ENCODE measurements around the gene RHNO1. TPM values are rescaled to one million over a fixed set of nuclear protein-coding genes. Genes with fewer than 3 reads are reported as not detected.

Gene RHNO1
- total RNA-seq, 2 donors from 2014 or later = 18.9 to 32.9 TPM

- DNase-seq = no peak
- H3K27me3 Mint-ChIP-seq = no peaks in the 10 kb centered on the region
- ATAC-seq = no peak
- peaks cover 13% of the 10 kb centered on the region for H3K4me1 Mint-ChIP-seq
- peaks cover 3% of the 10 kb centered on the region for H3K36me3 Mint-ChIP-seq (ENCODE audit: low read depth)
- no peak overlapping the region for H3K4me3 Mint-ChIP-seq
- no peak overlapping the region for H3K27ac Mint-ChIP-seq
- no peaks in the 10 kb centered on the region for H3K9me3 ChIP-seq (ENCODE audit: control insufficient read depth, low read length, poor library complexity, severe bottlenecking)
Observed at GRCh38 chr12:2895051-2895451, 18.0 kb downstream of the RHNO1 start.

- Mint-ChIP-seq H3K4me3 (no peak overlapping the region), H3K27me3 (no peaks in the 10 kb centered on the region), H3K4me1 (peaks cover 10% of the 10 kb centered on the region), H3K36me3 (ENCODE audit: low read depth) (peaks cover 3% of the 10 kb centered on the region), H3K27ac (no peak overlapping the region)
- no peaks in the 10 kb centered on the region for H3K9me3 ChIP-seq (ENCODE audit: control insufficient read depth, low read length, poor library complexity, severe bottlenecking)
- ATAC-seq (no peak), DNase-seq (no peak)
Observed at GRCh38 chr12:2895511-2895910, 18.5 kb downstream of the RHNO1 start.

- DNase-seq (no peak), ATAC-seq (no peak)
- Mint-ChIP-seq H3K36me3 (ENCODE audit: low read depth) (no peaks in the 10 kb centered on the region), H3K27ac (no peak overlapping the region), H3K4me1 (peaks cover 7% of the 10 kb centered on the region), H3K4me3 (no peak overlapping the region), H3K27me3 (no peaks in the 10 kb centered on the region)
- H3K9me3 ChIP-seq (ENCODE audit: control insufficient read depth, low read length, poor library complexity, severe bottlenecking) = no peaks in the 10 kb centered on the region
Observed at GRCh38 chr12:2897418-2897817, 20.4 kb downstream of the RHNO1 start.

GRCh38 chr12:2900642-2901041 is 23.6 kb downstream of the RHNO1 start:
- H3K4me3 Mint-ChIP-seq = no peak overlapping the region
- peaks cover 6% of the 10 kb centered on the region for H3K4me1 Mint-ChIP-seq
- H3K27ac Mint-ChIP-seq = peak overlapping the region; percentile 8

GRCh38 chr12:2902272-2902880 is 25.4 kb downstream of the RHNO1 start:
- H3K4me1 Mint-ChIP-seq = peaks cover 4% of the 10 kb centered on the region
- no peak overlapping the region for H3K4me3 Mint-ChIP-seq
- no peaks in the 10 kb centered on the region for H3K9me3 ChIP-seq (ENCODE audit: control insufficient read depth, low read length, poor library complexity, severe bottlenecking)
- H3K36me3 Mint-ChIP-seq (ENCODE audit: low read depth) = no peaks in the 10 kb centered on the region
- H3K27ac Mint-ChIP-seq = no peak overlapping the region
- no peaks in the 10 kb centered on the region for H3K27me3 Mint-ChIP-seq
- no peak for DNase-seq
- no peak for ATAC-seq

More at GRCh38 chr12:2900642-2901041, 23.6 kb downstream of the RHNO1 start:
- H3K36me3 Mint-ChIP-seq (ENCODE audit: low read depth) = no peaks in the 10 kb centered on the region
- no peak for ATAC-seq
- H3K27me3 Mint-ChIP-seq = no peaks in the 10 kb centered on the region
- H3K9me3 ChIP-seq (ENCODE audit: control insufficient read depth, low read length, poor library complexity, severe bottlenecking) = no peaks in the 10 kb centered on the region
- DNase-seq = no peak

- ATAC-seq (no peak), DNase-seq (no peak)
- Mint-ChIP-seq H3K36me3 (ENCODE audit: low read depth) (no peaks in the 10 kb centered on the region), H3K27ac (peak overlapping the region; percentile 34), H3K4me1 (peaks cover 2% of the 10 kb centered on the region), H3K27me3 (no peaks in the 10 kb centered on the region), H3K4me3 (no peak overlapping the region)
- no peaks in the 10 kb centered on the region for H3K9me3 ChIP-seq (ENCODE audit: control insufficient read depth, low read length, poor library complexity, severe bottlenecking)
Observed at GRCh38 chr12:2904260-2904659, 27.2 kb downstream of the RHNO1 start.

- H3K4me3 Mint-ChIP-seq = no peak overlapping the region
- H3K27ac Mint-ChIP-seq = no peak overlapping the region
- ATAC-seq = no peak
- H3K4me1 Mint-ChIP-seq = peaks cover 2% of the 10 kb centered on the region
- H3K27me3 Mint-ChIP-seq = no peaks in the 10 kb centered on the region
- H3K9me3 ChIP-seq (ENCODE audit: control insufficient read depth, low read length, poor library complexity, severe bottlenecking) = no peaks in the 10 kb centered on the region
- peaks cover 6% of the 10 kb centered on the region for H3K36me3 Mint-ChIP-seq (ENCODE audit: low read depth)
- DNase-seq = no peak
Observed at GRCh38 chr12:2912216-2912575, 35.2 kb downstream of the RHNO1 start.

- no peaks in the 10 kb centered on the region for H3K27me3 Mint-ChIP-seq
- ATAC-seq = no peak
- H3K36me3 Mint-ChIP-seq (ENCODE audit: low read depth) = peaks cover 10% of the 10 kb centered on the region
- H3K27ac Mint-ChIP-seq = no peak overlapping the region
- no peaks in the 10 kb centered on the region for H3K9me3 ChIP-seq (ENCODE audit: control insufficient read depth, low read length, poor library complexity, severe bottlenecking)
- DNase-seq = no peak
- peaks cover 3% of the 10 kb centered on the region for H3K4me1 Mint-ChIP-seq
- H3K4me3 Mint-ChIP-seq = no peak overlapping the region
Observed at GRCh38 chr12:2919249-2919648, 42.2 kb downstream of the RHNO1 start.

GRCh38 chr12:2922329-2922728 is 45.3 kb downstream of the RHNO1 start:
- H3K4me1 Mint-ChIP-seq = peaks cover 8% of the 10 kb centered on the region
- no peak overlapping the region for H3K27ac Mint-ChIP-seq
- peaks cover 12% of the 10 kb centered on the region for H3K36me3 Mint-ChIP-seq (ENCODE audit: low read depth)
- no peak overlapping the region for H3K4me3 Mint-ChIP-seq
- no peaks in the 10 kb centered on the region for H3K27me3 Mint-ChIP-seq
- no peak for DNase-seq
- ATAC-seq = no peak
- no peaks in the 10 kb centered on the region for H3K9me3 ChIP-seq (ENCODE audit: control insufficient read depth, low read length, poor library complexity, severe bottlenecking)

- ATAC-seq (no peak), DNase-seq (no peak)
- no peaks in the 10 kb centered on the region for H3K9me3 ChIP-seq (ENCODE audit: control insufficient read depth, low read length, poor library complexity, severe bottlenecking)
- Mint-ChIP-seq H3K27me3 (no peaks in the 10 kb centered on the region), H3K4me1 (peaks cover 8% of the 10 kb centered on the region), H3K27ac (no peak overlapping the region), H3K36me3 (ENCODE audit: low read depth) (peaks cover 14% of the 10 kb centered on the region), H3K4me3 (no peak overlapping the region)
Observed at GRCh38 chr12:2923057-2923456, 46.0 kb downstream of the RHNO1 start.

- Mint-ChIP-seq H3K27me3 (no peaks in the 10 kb centered on the region), H3K4me3 (no peak overlapping the region), H3K27ac (no peak overlapping the region), H3K36me3 (ENCODE audit: low read depth) (peaks cover 14% of the 10 kb centered on the region), H3K4me1 (peaks cover 8% of the 10 kb centered on the region)
- DNase-seq (no peak), ATAC-seq (no peak)
- no peaks in the 10 kb centered on the region for H3K9me3 ChIP-seq (ENCODE audit: control insufficient read depth, low read length, poor library complexity, severe bottlenecking)
Observed at GRCh38 chr12:2924019-2924418, 47.0 kb downstream of the RHNO1 start.

- H3K4me1 Mint-ChIP-seq = peaks cover 5% of the 10 kb centered on the region
Observed at GRCh38 chr12:2925322-2925995, 48.4 kb downstream of the RHNO1 start.

GRCh38 chr12:2930865-2931264 is 53.8 kb downstream of the RHNO1 start:
- H3K9me3 ChIP-seq (ENCODE audit: control insufficient read depth, low read length, poor library complexity, severe bottlenecking) = no peaks in the 10 kb centered on the region
- H3K36me3 Mint-ChIP-seq (ENCODE audit: low read depth) = peaks cover 8% of the 10 kb centered on the region
- peak overlapping the region; percentile 19 for H3K27ac Mint-ChIP-seq
- DNase-seq (no peak), ATAC-seq (no peak)
- no peak overlapping the region for H3K4me3 Mint-ChIP-seq
- H3K27me3 Mint-ChIP-seq = no peaks in the 10 kb centered on the region
- no peaks in the 10 kb centered on the region for H3K4me1 Mint-ChIP-seq

More at GRCh38 chr12:2925322-2925995, 48.4 kb downstream of the RHNO1 start:
- Mint-ChIP-seq H3K27me3 (no peaks in the 10 kb centered on the region), H3K27ac (peak overlapping the region; percentile 11), H3K4me3 (no peak overlapping the region), H3K36me3 (ENCODE audit: low read depth) (peaks cover 12% of the 10 kb centered on the region)
- DNase-seq (no peak), ATAC-seq (no peak)
- no peaks in the 10 kb centered on the region for H3K9me3 ChIP-seq (ENCODE audit: control insufficient read depth, low read length, poor library complexity, severe bottlenecking)

GRCh38 chr12:2933586-2933985 is 56.6 kb downstream of the RHNO1 start:
- DNase-seq = no peak
- ATAC-seq = no peak
- Mint-ChIP-seq H3K4me1 (no peaks in the 10 kb centered on the region), H3K27ac (no peak overlapping the region), H3K4me3 (no peak overlapping the region), H3K27me3 (no peaks in the 10 kb centered on the region), H3K36me3 (ENCODE audit: low read depth) (peaks cover 8% of the 10 kb centered on the region)
- H3K9me3 ChIP-seq (ENCODE audit: control insufficient read depth, low read length, poor library complexity, severe bottlenecking) = no peaks in the 10 kb centered on the region
